HAP-1 (cell line): ENCODE measurements around the gene NEIL1.
"Not testable (repeated sequence)": the region's sequence is repeated elsewhere in the genome, so short reads cannot be mapped to it uniquely, and the experiment has no call there.

Experiments used
- DNase-seq, 2 experiments: peaks; one replicate each; pipeline ENCODE4 v3.0.0-alpha.2; 2016 to 2020; ENCODE audit warnings: low spot score in 2 of 2
- H3K27me3 ChIP-seq: fragments of 250-450 bp; sonication (Bioruptor Pico); 2 replicates; pipeline ENCODE4 v1.5.1; 2020; ENCODE audit warnings: low read depth, mild to moderate bottlenecking, moderate library complexity
- H3K36me3 ChIP-seq: fragments of 250-450 bp; sonication (Bioruptor Pico); replicated peaks from 2 replicates; pipeline ENCODE4 v1.5.1; 2020; ENCODE audit warnings: mild to moderate bottlenecking
- H3K4me1 ChIP-seq: fragments of 250-450 bp; sonication (Bioruptor Pico); 2 replicates; pipeline ENCODE4 v1.5.1; 2020; ENCODE audit warnings: mild to moderate bottlenecking
- H3K4me3 ChIP-seq: fragments of 250-450 bp; sonication (Bioruptor Pico); 2 replicates; pipeline ENCODE4 v1.5.1; 2020; ENCODE audit warnings: mild to moderate bottlenecking, moderate library complexity
- H3K9me3 ChIP-seq: fragments of 250-450 bp; sonication (Bioruptor Pico); 2 replicates; pipeline ENCODE4 v1.5.1; 2020; ENCODE audit warnings: mild to moderate bottlenecking, moderate library complexity
- in situ Hi-C: fragments of 300-500 bp; cut with MboI; formaldehyde crosslinking; loops from 3 replicates; pipeline ENCODE4 v1.14.3; 2020; ENCODE audit warnings: low sequenced_read_pairs, inconsistent platforms, mixed read lengths

The NEIL1 gene

GRCh38 chr15:75346796-75347221 lies at the start of gene NEIL1:
Gene NEIL1 (plus strand): TSS chr15:75347039. CDS start chr15:75348906, 1,867 bp downstream.
- Histone ChIP-seq H3K27me3 (no peaks in the 10 kb centered on the region), H3K36me3 (peaks cover 17% of the 10 kb centered on the region), H3K4me3 (peak within 1 kb of the TSS; percentile 73), H3K4me1 (peaks cover 11% of the 10 kb centered on the region), H3K9me3 (no peaks in the 10 kb centered on the region)
- peak in 1 of 2 experiments; percentile 62 for DNase-seq
- in situ Hi-C loops, result no loop called here

GRCh38 chr15:75298541-75299310 lies 48.1 kb upstream of the NEIL1 start:
- H3K4me3 ChIP-seq, DNase-seq, H3K4me1 ChIP-seq, H3K36me3 ChIP-seq, in situ Hi-C loops, H3K9me3 ChIP-seq: not testable (repeated sequence)
- peaks cover 15% of the 10 kb centered on the region for H3K27me3 ChIP-seq

- H3K4me1 ChIP-seq, in situ Hi-C loops, H3K36me3 ChIP-seq, H3K4me3 ChIP-seq, H3K9me3 ChIP-seq: not testable (repeated sequence)
- H3K27me3 ChIP-seq, result peaks cover 18% of the 10 kb centered on the region
- DNase-seq, result peak in 1 of 2 experiments; percentile 89
These were observed 47.5 kb upstream of the NEIL1 start for GRCh38 chr15:75299311-75299688.

- H3K9me3 ChIP-seq, DNase-seq, H3K4me3 ChIP-seq, H3K4me1 ChIP-seq, H3K36me3 ChIP-seq: not testable (repeated sequence)
- peaks cover 21% of the 10 kb centered on the region for H3K27me3 ChIP-seq
- in situ Hi-C loops, result loop anchor here (25.0 kb wide), 1 partner anchor 488 kb away; the partner anchor contains the start of gene LMAN1L
These were observed 46.8 kb upstream of the NEIL1 start for GRCh38 chr15:75300026-75300425.

- Histone ChIP-seq H3K36me3 (no peaks in the 10 kb centered on the region), H3K27me3 (peaks cover 9% of the 10 kb centered on the region), H3K9me3 (no peaks in the 10 kb centered on the region), H3K4me1 (peaks cover 11% of the 10 kb centered on the region), H3K4me3 (no peak overlapping the region)
- in situ Hi-C loops, result loop anchor here (25.0 kb wide), 1 partner anchor 490 kb away; the partner anchor contains the start of gene LMAN1L
- DNase-seq, result no peak
These were observed 44.5 kb upstream of the NEIL1 start for GRCh38 chr15:75302318-75302717.

- H3K4me1 ChIP-seq, result peaks cover 11% of the 10 kb centered on the region
- in situ Hi-C loops, result loop anchor here (25.0 kb wide), 1 partner anchor 490 kb away; the partner anchor contains the start of gene LMAN1L
- DNase-seq, result not testable (repeated sequence)
These were observed 44.1 kb upstream of the NEIL1 start for GRCh38 chr15:75302753-75303152.

GRCh38 chr15:75306188-75306587 lies 40.7 kb upstream of the NEIL1 start:
- in situ Hi-C loops, result loop anchor here (25.0 kb wide), 1 partner anchor 494 kb away; the partner anchor contains the start of gene LMAN1L
- peak; percentile 50 to 76 for DNase-seq
- H3K36me3 ChIP-seq, result no peaks in the 10 kb centered on the region
- no peaks in the 10 kb centered on the region for H3K9me3 ChIP-seq
- no peak overlapping the region for H3K4me3 ChIP-seq
- peaks cover 11% of the 10 kb centered on the region for H3K4me1 ChIP-seq
- peaks cover 21% of the 10 kb centered on the region for H3K27me3 ChIP-seq

More at GRCh38 chr15:75302753-75303152, 44.1 kb upstream of the NEIL1 start:
- H3K27me3 ChIP-seq, H3K4me3 ChIP-seq, H3K9me3 ChIP-seq, H3K36me3 ChIP-seq: not testable (repeated sequence)

GRCh38 chr15:75307778-75308390 lies 39.0 kb upstream of the NEIL1 start:
- no peaks in the 10 kb centered on the region for H3K36me3 ChIP-seq
- no peaks in the 10 kb centered on the region for H3K9me3 ChIP-seq
- H3K27me3 ChIP-seq, result peaks cover 24% of the 10 kb centered on the region
- H3K4me3 ChIP-seq, result no peak overlapping the region
- in situ Hi-C loops, result loop anchor here (25.0 kb wide), 1 partner anchor 496 kb away; the partner anchor contains the start of gene LMAN1L
- H3K4me1 ChIP-seq, result peaks cover 11% of the 10 kb centered on the region
- peak; percentile 62 to 91 for DNase-seq

GRCh38 chr15:75309711-75310110 lies 37.1 kb upstream of the NEIL1 start:
- Histone ChIP-seq H3K36me3 (no peaks in the 10 kb centered on the region), H3K4me3 (no peak overlapping the region), H3K4me1 (peaks cover 11% of the 10 kb centered on the region), H3K9me3 (no peaks in the 10 kb centered on the region), H3K27me3 (peaks cover 15% of the 10 kb centered on the region)
- in situ Hi-C loops, result loop anchor here (25.0 kb wide), 1 partner anchor 497 kb away; the partner anchor contains the start of gene LMAN1L
- DNase-seq, result no peak

GRCh38 chr15:75312548-75312947 lies 34.3 kb upstream of the NEIL1 start:
- H3K4me3 ChIP-seq, DNase-seq, H3K9me3 ChIP-seq, H3K4me1 ChIP-seq, H3K36me3 ChIP-seq: not testable (repeated sequence)
- in situ Hi-C loops, result loop anchor here (25.0 kb wide), 1 partner anchor 500 kb away; the partner anchor contains the start of gene LMAN1L
- H3K27me3 ChIP-seq, result peaks cover 15% of the 10 kb centered on the region

- H3K36me3 ChIP-seq, result no peaks in the 10 kb centered on the region
- no peaks in the 10 kb centered on the region for H3K9me3 ChIP-seq
- no peaks in the 10 kb centered on the region for H3K4me1 ChIP-seq
- no peak overlapping the region for H3K4me3 ChIP-seq
- H3K27me3 ChIP-seq, result peaks cover 15% of the 10 kb centered on the region
- no peak for DNase-seq
- in situ Hi-C loops, result loop anchor here (25.0 kb wide), 1 partner anchor 501 kb away; the partner anchor contains the start of gene LMAN1L
These were observed 33.6 kb upstream of the NEIL1 start for GRCh38 chr15:75313116-75313845.

- in situ Hi-C loops, result loop anchor here (5.0 to 25.0 kb wide), 2 partner anchors 82 to 502 kb away; partner anchors contain the start of gene LMAN1L
- Histone ChIP-seq H3K36me3 (no peaks in the 10 kb centered on the region), H3K4me1 (no peaks in the 10 kb centered on the region), H3K9me3 (no peaks in the 10 kb centered on the region), H3K27me3 (peaks cover 13% of the 10 kb centered on the region), H3K4me3 (no peak overlapping the region)
- peak in 1 of 2 experiments; percentile 7 for DNase-seq
These were observed 32.1 kb upstream of the NEIL1 start for GRCh38 chr15:75314552-75315290.
